ENCODE results near the gene GALNT13.

GALNT13 gene

DNA sequence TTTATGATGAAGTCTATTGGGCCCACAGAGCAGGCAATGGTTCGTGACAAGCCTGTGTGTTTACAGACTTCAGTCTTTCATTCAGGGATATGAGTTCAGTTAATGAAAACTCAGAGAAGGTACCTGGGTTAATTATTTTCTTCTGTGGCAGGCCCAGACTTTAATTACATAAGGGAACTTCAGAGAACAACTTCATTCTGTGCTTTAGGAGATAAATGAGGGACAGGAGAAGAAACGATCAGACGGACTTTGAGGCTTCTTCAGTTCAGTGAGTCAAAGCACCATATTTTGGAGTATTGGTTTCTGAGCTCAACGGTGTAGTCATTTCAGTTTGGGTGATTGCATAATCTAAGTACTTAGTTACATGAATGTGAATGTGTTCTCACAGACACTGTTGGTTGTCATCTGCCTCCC lies 623.7 kb downstream of the GALNT13 start:
- DNase-seq, result no peak

DNA sequence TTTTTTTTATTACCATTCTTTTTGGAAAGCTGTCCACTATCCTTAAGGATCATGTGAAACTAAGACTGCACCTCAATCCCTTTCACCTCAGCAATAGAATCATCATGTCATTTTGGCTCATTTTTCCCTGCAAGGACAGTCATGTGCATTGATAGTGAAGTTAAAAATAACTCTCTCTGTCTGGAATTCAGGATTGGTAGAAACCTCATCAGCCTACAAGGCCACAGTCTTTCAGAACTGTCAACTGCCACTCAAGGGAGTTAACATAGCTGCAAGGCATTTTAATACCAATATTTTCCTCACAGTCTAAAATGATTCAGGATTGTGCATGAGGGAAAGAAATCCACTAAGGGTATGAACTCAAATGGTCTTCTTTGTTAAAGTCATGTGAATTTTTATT lies 625.3 kb downstream of the GALNT13 start:
- no peak for DNase-seq
